ENCODE data around the gene ANKRD52. TPM values are rescaled to one million over a fixed set of nuclear protein-coding genes. Genes with fewer than 3 reads are reported as not detected.

Gene ANKRD52
- total and polyA plus RNA-seq, 2 of the 8 experiments (the other 6 are each of a cell fraction or from before 2014, with no cell fraction given), result 14.0 to 36.3 TPM

DNA sequence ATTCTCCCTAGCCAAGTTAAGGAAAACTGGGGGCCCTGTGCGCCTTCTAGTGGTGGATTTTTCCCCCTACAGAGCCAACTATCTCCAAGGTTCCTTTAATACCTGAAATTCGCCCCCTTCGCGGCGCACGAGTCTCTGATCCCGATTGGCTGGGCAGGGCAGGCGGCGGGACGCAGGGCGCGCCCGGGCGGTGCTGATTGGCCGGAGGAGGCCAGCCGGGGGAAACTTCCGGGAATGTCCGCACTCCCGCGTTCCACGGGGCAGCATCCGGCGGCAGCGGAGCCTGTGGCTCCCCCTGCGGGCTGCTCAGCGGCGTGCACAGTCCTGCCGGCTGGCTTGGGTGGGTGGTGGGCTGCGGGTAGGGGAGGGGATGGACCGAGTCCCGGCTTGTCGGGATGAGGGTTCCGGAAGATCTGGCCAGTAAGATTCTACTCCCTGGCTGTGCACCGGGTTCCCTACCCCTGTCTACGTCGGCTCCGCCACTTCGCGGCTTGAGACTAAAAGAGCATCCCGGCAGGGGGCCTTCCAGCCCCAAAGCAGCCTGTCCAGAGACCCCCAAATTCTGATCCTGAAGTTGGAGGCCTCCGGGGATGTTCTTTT is 34.0 kb downstream of the ANKRD52 start, which contains the start of gene NABP2 (continued):
- TF ChIP-seq RAD21 (IDR thresholded peaks at IDR 0.05 in 1 of 2, conservative IDR thresholded peaks at IDR 0.05 in 1 of 2; ENCODE audit: low read depth in 2 of 2, low read length in 2 of 2), result peak; percentile 39
- no peak for TF ChIP-seq BACH1 (IDR thresholded peaks at IDR 0.05; ENCODE audit: low read length)
- no peak for TF ChIP-seq EZH2 (IDR thresholded peaks at IDR 0.05; ENCODE audit: low read depth, low read length, severe bottlenecking)
- no peak for TF ChIP-seq MAFK (IDR thresholded peaks at IDR 0.05; ENCODE audit: low read depth, low read length)
- peak; percentile 26 to 87; a peak in 2 of 4 replicates for TF ChIP-seq SIN3A (conservative IDR thresholded peaks at IDR 0.05 in 1 of 2, IDR thresholded peaks at IDR 0.05 in 1 of 2; ENCODE audit: low read depth in 1 of 2, low read length in 2 of 2)
- peak; percentile 54; the same call in 1 of the 2 replicates for TF ChIP-seq PHF8 (conservative IDR thresholded peaks at IDR 0.05; ENCODE audit: low read depth, low read length)
- no peak for TF ChIP-seq SIX5 (IDR thresholded peaks at IDR 0.05; ENCODE audit: low read depth, low read length)
- TF ChIP-seq POU5F1 (IDR thresholded peaks at IDR 0.05; ENCODE audit: low read depth, low read length), result no peak
- peak; percentile 41; the same call in 1 of the 2 replicates for TF ChIP-seq SP2 (IDR thresholded peaks at IDR 0.05; ENCODE audit: low read length)
- TF ChIP-seq, protein P1, sequence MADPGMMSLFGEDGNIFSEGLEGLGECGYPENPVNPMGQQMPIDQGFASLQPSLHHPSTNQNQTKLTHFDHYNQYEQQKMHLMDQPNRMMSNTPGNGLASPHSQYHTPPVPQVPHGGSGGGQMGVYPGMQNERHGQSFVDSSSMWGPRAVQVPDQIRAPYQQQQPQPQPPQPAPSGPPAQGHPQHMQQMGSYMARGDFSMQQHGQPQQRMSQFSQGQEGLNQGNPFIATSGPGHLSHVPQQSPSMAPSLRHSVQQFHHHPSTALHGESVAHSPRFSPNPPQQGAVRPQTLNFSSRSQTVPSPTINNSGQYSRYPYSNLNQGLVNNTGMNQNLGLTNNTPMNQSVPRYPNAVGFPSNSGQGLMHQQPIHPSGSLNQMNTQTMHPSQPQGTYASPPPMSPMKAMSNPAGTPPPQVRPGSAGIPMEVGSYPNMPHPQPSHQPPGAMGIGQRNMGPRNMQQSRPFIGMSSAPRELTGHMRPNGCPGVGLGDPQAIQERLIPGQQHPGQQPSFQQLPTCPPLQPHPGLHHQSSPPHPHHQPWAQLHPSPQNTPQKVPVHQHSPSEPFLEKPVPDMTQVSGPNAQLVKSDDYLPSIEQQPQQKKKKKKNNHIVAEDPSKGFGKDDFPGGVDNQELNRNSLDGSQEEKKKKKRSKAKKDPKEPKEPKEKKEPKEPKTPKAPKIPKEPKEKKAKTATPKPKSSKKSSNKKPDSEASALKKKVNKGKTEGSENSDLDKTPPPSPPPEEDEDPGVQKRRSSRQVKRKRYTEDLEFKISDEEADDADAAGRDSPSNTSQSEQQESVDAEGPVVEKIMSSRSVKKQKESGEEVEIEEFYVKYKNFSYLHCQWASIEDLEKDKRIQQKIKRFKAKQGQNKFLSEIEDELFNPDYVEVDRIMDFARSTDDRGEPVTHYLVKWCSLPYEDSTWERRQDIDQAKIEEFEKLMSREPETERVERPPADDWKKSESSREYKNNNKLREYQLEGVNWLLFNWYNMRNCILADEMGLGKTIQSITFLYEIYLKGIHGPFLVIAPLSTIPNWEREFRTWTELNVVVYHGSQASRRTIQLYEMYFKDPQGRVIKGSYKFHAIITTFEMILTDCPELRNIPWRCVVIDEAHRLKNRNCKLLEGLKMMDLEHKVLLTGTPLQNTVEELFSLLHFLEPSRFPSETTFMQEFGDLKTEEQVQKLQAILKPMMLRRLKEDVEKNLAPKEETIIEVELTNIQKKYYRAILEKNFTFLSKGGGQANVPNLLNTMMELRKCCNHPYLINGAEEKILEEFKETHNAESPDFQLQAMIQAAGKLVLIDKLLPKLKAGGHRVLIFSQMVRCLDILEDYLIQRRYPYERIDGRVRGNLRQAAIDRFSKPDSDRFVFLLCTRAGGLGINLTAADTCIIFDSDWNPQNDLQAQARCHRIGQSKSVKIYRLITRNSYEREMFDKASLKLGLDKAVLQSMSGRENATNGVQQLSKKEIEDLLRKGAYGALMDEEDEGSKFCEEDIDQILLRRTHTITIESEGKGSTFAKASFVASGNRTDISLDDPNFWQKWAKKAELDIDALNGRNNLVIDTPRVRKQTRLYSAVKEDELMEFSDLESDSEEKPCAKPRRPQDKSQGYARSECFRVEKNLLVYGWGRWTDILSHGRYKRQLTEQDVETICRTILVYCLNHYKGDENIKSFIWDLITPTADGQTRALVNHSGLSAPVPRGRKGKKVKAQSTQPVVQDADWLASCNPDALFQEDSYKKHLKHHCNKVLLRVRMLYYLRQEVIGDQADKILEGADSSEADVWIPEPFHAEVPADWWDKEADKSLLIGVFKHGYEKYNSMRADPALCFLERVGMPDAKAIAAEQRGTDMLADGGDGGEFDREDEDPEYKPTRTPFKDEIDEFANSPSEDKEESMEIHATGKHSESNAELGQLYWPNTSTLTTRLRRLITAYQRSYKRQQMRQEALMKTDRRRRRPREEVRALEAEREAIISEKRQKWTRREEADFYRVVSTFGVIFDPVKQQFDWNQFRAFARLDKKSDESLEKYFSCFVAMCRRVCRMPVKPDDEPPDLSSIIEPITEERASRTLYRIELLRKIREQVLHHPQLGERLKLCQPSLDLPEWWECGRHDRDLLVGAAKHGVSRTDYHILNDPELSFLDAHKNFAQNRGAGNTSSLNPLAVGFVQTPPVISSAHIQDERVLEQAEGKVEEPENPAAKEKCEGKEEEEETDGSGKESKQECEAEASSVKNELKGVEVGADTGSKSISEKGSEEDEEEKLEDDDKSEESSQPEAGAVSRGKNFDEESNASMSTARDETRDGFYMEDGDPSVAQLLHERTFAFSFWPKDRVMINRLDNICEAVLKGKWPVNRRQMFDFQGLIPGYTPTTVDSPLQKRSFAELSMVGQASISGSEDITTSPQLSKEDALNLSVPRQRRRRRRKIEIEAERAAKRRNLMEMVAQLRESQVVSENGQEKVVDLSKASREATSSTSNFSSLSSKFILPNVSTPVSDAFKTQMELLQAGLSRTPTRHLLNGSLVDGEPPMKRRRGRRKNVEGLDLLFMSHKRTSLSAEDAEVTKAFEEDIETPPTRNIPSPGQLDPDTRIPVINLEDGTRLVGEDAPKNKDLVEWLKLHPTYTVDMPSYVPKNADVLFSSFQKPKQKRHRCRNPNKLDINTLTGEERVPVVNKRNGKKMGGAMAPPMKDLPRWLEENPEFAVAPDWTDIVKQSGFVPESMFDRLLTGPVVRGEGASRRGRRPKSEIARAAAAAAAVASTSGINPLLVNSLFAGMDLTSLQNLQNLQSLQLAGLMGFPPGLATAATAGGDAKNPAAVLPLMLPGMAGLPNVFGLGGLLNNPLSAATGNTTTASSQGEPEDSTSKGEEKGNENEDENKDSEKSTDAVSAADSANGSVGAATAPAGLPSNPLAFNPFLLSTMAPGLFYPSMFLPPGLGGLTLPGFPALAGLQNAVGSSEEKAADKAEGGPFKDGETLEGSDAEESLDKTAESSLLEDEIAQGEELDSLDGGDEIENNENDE (IDR thresholded peaks at IDR 0.05; ENCODE audit: insufficient replicate concordance, low read length), result no peak

Measured in H1 (cell line).